Right lobe of liver (tissue), 6 donors: ENCODE results near the gene SLC25A48. TPM values are rescaled to one million over a fixed set of nuclear protein-coding genes. Genes with fewer than 3 reads are reported as not detected.

Experiments used
- ATAC-seq, 4 donors: fragments of 200-7000 bp; cut with Tn5 transposase; one replicate each; pipeline ENCODE4 v1.9.1; 2020; ENCODE audit warnings: mild to moderate bottlenecking in 4 of 4, moderate library complexity in 4 of 4
- DNase-seq, 3 donors: peaks; one replicate each; pipeline ENCODE4 v3.0.0-alpha.2; 2020
- H3K27ac ChIP-seq, 3 donors: fragments of 200-600 bp; one replicate each; pipeline ENCODE4 v1.8.0; 2022
- H3K27me3 ChIP-seq, 2 donors: fragments of 200-600 bp; one replicate each; pipeline ENCODE4 v1.8.0; 2022
- H3K36me3 ChIP-seq, 4 donors: fragments of 200-600 bp; sonication (generic) in 1 of 4; one replicate each; pipeline versions ENCODE4 v1.5.1 to v1.8.0; 2017 to 2022; ENCODE audit warnings: control low read depth in 1 of 4
- H3K4me1 ChIP-seq, 4 donors: fragments of 200-600 bp; sonication (generic) in 1 of 4; one replicate each; pipeline versions ENCODE4 v1.5.1 to v1.8.0; 2017 to 2022; ENCODE audit warnings: control low read depth in 1 of 4
- H3K4me3 ChIP-seq, 3 donors: fragments of 200-600 bp; one replicate each; pipeline ENCODE4 v1.8.0; 2022
- H3K9me3 ChIP-seq, 4 donors: fragments of 200-600 bp; sonication (generic) in 1 of 4; one replicate each; pipeline versions ENCODE4 v1.5.1 to v1.8.0; 2017 to 2022; ENCODE audit warnings: control low read depth in 1 of 4
- POLR2A ChIP-seq: fragments of 450-650 bp; IDR thresholded peaks from one replicate; pipeline ENCODE4 v1.6.1; 2017; ENCODE audit warnings: antibody characterized with exemption, mild to moderate bottlenecking
- WGBS: methylation state at CpG from one replicate; pipeline ENCODE4 v1.1.6; 2018; ENCODE audit warnings: low coverage, low lambda C conversion rate; ENCODE audit not compliant: insufficient coverage; ENCODE audit errors: missing lambda C conversion rate; 5-methylcytosine and 5-hydroxymethylcytosine counted together
- intact Hi-C, 2 donors: fragments of 100-400 bp; cut with DNase I; formaldehyde crosslinking; loops; one replicate each; pipeline versions ENCODE4 v1.11.2 to v1.14.1; 2022
- total RNA-seq, 6 experiments: library from RNA; depleted of rRNA in 2 of 6; stranded (reverse); fragments of >200 nt in 2 of 6; fragmentation: NEBNext Ultra II Directional in 3 of 6; extraction: Animal tissue kit (Norgen Biotek cat#: 25700) in 3 of 6; gene quantifications; one replicate each; pipeline versions ENCODE4 v1.1.0 to v1.2.4, GENCODE V29; 2016 to 2023
- TF ChIP-seq, protein P1 (sequence below), 4 donors: fragments of 200-600 bp in 3 of 4; fragments of 450-650 bp in 1 of 4; IDR thresholded peaks; one replicate each; pipeline versions ENCODE4 v1.5.1 to v1.8.0; 2016 to 2022; ENCODE audit warnings: antibody characterized with exemption in 4 of 4, mild to moderate bottlenecking in 2 of 4
- donor health status: DM: no; HTN: yes; CAD: no.
- donor health status: DM: no; HTN: no; CAD: no.
- donor health status: DM: no; HTN: no; CAD: no.
- donor health status: DM: no; HTN: yes; CAD: no.
- donor health status: DM: no; HTN: yes; CAD: no.

SLC25A48 gene
- total RNA-seq, 6 experiments from 2014 or later: 0.39 to 5.3 (median 0.80) TPM; not detected in 1

- no peaks in the 10 kb centered on the region for H3K27me3 ChIP-seq
- WGBS: 21% methylated on average over 2 of the region's 2 CpGs
- H3K36me3 ChIP-seq: no peaks in the 10 kb centered on the region
- TF ChIP-seq, protein P1, sequence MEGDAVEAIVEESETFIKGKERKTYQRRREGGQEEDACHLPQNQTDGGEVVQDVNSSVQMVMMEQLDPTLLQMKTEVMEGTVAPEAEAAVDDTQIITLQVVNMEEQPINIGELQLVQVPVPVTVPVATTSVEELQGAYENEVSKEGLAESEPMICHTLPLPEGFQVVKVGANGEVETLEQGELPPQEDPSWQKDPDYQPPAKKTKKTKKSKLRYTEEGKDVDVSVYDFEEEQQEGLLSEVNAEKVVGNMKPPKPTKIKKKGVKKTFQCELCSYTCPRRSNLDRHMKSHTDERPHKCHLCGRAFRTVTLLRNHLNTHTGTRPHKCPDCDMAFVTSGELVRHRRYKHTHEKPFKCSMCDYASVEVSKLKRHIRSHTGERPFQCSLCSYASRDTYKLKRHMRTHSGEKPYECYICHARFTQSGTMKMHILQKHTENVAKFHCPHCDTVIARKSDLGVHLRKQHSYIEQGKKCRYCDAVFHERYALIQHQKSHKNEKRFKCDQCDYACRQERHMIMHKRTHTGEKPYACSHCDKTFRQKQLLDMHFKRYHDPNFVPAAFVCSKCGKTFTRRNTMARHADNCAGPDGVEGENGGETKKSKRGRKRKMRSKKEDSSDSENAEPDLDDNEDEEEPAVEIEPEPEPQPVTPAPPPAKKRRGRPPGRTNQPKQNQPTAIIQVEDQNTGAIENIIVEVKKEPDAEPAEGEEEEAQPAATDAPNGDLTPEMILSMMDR (IDR thresholded peaks at IDR 0.05): no peak
- no peak for TF ChIP-seq POLR2A
- ATAC-seq (peak in 2 of 4 donors; percentile 42 to 47), DNase-seq (no peak)
- H3K9me3 ChIP-seq: no peaks in the 10 kb centered on the region
- no peak overlapping the region for H3K27ac ChIP-seq
- no peak overlapping the region for H3K4me3 ChIP-seq
- intact Hi-C loops: no loop called here
- peaks cover 0 to 8% (median 0%) of the 10 kb centered on the region in 4 donors for H3K4me1 ChIP-seq
Measured at GRCh38 chr5:135868681-135869080, 34.2 kb downstream of the SLC25A48 start.

DNA sequence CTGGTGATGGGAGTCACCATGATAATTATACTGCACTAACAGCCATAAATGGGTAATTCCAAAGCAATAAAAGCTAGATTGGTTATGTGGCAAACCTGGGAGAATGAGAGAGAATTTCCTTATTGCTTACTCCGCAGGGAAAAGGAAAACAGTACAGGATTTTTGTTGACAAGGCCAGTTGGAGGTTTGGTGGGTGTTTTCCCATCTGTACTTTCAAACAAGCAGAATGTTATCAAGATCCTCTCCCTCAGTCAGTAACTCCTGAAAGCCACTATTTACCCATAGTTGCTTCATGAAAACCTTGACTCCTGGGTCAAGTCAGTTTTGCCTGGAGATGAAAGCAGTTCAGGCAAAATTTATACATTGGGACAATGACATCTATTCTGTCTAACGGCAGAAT lies 34.8 kb downstream of the SLC25A48 start:
- no peak for ATAC-seq
- H3K27ac ChIP-seq: no peak overlapping the region

GRCh38 chr5:135869935-135870334 lies 35.5 kb downstream of the SLC25A48 start:
- no peak for DNase-seq
- H3K27ac ChIP-seq: no peak overlapping the region
- peaks cover 0 to 8% (median 0%) of the 10 kb centered on the region in 4 donors for H3K4me1 ChIP-seq
- no peaks in the 10 kb centered on the region for H3K9me3 ChIP-seq
- H3K36me3 ChIP-seq: no peaks in the 10 kb centered on the region
- no peak overlapping the region for H3K4me3 ChIP-seq
- TF ChIP-seq POLR2A: no peak
- TF ChIP-seq, protein P1 (IDR thresholded peaks at IDR 0.05): no peak
- H3K27me3 ChIP-seq: no peaks in the 10 kb centered on the region
- WGBS: 50% methylated on average over 3 of the region's 3 CpGs
- intact Hi-C loops: no loop called here
- peak in 1 of 4 donors; percentile 11 for ATAC-seq

More for the DNA sequence above, 34.8 kb downstream of the SLC25A48 start:
- Histone ChIP-seq H3K4me3 (no peak overlapping the region), H3K36me3 (no peaks in the 10 kb centered on the region), H3K9me3 (no peaks in the 10 kb centered on the region), H3K4me1 (peaks cover 0 to 8% (median 0%) of the 10 kb centered on the region in 4 donors), H3K27me3 (no peaks in the 10 kb centered on the region)
- intact Hi-C loops: no loop called here
- DNase-seq: no peak
- WGBS: 59% methylated on average over 2 of the region's 2 CpGs
- TF ChIP-seq POLR2A: no peak
- TF ChIP-seq, protein P1 (IDR thresholded peaks at IDR 0.05): no peak

DNA sequence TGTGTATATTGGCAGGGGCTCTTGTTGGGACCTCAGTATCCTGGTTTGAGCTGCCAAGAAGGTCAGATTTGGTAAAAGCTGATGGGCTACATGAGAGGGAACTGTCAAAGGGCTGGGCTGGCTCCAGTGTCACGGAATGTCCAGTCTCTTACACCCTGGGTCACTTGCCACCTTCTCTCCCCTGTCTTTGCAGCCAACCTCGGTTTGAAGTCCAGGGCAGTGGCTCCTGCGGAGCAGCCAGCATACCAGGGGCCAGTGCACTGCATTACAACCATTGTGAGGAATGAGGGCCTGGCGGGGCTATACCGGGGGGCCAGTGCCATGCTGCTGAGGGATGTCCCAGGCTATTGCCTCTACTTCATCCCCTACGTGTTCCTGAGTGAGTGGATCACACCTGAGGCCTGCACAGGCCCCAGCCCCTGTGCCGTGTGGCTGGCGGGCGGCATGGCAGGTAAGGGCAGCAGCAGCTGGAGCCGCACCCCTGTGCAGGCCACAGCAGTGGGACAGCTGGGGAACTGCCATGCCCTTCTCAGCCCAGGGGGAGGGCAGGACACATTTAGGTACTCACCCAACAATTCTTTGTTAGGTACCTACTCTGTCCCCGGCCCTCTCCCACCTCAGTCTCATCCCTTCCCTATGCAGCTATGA lies 36.9 kb downstream of the SLC25A48 start:
- TF ChIP-seq, protein P1 (IDR thresholded peaks at IDR 0.05): no peak
- Histone ChIP-seq H3K36me3 (no peaks in the 10 kb centered on the region), H3K9me3 (no peaks in the 10 kb centered on the region), H3K4me3 (no peak overlapping the region), H3K27ac (no peak overlapping the region), H3K4me1 (peaks cover 0 to 8% (median 0%) of the 10 kb centered on the region in 4 donors), H3K27me3 (no peaks in the 10 kb centered on the region)
- intact Hi-C loops: no loop called here
- DNase-seq: no peak
- ATAC-seq: peak in 2 of 4 donors; percentile 13 to 56
- WGBS: 84% methylated on average over 3 of the region's 11 CpGs
